Stomach (tissue), 4 donors: ENCODE measurements around the gene SPNS2.

Source experiments
- EP300 ChIP-seq: sonication (generic); formaldehyde crosslinking; IDR thresholded peaks from one replicate; pipeline ENCODE4 v1.6.1; 2017; ENCODE audit warnings: antibody characterized with exemption
- POLR2A ChIP-seq, 4 donors: fragments of 450-650 bp; IDR thresholded peaks; one replicate each; pipeline ENCODE4 v1.6.1; 2016; ENCODE audit warnings: antibody characterized with exemption in 4 of 4, control low read depth in 2 of 4, mild to moderate bottlenecking in 1 of 4, moderate library complexity in 1 of 4
- TF ChIP-seq, protein P1 (sequence below), 7 experiments: fragments of 450-650 bp in 4 of 7; fragments of 200-600 bp in 3 of 7; sonication (generic) in 3 of 7; IDR thresholded peaks; one replicate each; pipeline ENCODE4 v1.5.1; 2016 to 2019; ENCODE audit warnings: antibody characterized with exemption in 7 of 7, control low read depth in 2 of 7, mild to moderate bottlenecking in 1 of 7

DNA sequence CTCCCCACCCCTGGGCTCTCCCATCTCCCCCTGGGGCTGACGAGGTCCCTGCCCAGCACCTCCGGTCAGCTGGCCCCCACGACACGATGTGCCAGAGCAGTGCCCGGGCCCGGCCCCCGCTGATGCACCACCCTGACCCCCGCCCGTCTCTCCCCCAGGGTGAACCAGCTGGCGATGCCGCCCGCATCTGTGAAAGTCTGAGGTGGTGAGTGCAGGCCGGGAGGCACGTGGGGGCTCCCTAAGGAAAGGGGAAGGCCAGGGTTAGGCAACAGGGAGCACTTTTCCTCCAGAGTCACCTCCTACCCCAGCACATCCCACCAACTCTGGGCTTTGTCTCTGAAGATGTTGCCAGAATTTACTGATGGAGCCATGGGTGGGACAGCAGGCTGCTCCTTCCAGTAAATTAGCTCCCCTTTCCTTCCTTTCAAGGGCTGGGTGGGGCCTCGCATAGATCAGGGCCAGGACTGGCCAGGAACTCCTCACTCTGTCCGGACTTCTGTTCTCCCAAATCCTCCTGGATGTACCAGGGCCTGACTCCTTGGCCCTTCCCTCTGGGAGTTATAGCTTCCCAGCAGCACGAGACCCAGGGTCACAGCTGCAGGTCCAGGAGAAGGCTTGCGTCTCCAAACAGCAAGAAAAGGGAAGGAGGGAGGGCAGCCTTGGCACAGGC is 38.2 kb downstream of the SPNS2 start:
- TF ChIP-seq, protein P1, sequence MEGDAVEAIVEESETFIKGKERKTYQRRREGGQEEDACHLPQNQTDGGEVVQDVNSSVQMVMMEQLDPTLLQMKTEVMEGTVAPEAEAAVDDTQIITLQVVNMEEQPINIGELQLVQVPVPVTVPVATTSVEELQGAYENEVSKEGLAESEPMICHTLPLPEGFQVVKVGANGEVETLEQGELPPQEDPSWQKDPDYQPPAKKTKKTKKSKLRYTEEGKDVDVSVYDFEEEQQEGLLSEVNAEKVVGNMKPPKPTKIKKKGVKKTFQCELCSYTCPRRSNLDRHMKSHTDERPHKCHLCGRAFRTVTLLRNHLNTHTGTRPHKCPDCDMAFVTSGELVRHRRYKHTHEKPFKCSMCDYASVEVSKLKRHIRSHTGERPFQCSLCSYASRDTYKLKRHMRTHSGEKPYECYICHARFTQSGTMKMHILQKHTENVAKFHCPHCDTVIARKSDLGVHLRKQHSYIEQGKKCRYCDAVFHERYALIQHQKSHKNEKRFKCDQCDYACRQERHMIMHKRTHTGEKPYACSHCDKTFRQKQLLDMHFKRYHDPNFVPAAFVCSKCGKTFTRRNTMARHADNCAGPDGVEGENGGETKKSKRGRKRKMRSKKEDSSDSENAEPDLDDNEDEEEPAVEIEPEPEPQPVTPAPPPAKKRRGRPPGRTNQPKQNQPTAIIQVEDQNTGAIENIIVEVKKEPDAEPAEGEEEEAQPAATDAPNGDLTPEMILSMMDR (IDR thresholded peaks at IDR 0.05), result no peak
- no peak for TF ChIP-seq EP300
- no peak for TF ChIP-seq POLR2A (IDR thresholded peaks at IDR 0.05)
